Esophagus (tissue), 2 donors: ENCODE results near the gene CPM. TPM values are rescaled to one million over a fixed set of nuclear protein-coding genes. Genes with fewer than 3 reads are reported as not detected.
"Not testable (repeated sequence)": the region's sequence is repeated elsewhere in the genome, so short reads cannot be mapped to it uniquely, and the experiment has no call there.

Source experiments
- H3K27ac ChIP-seq, 2 donors: one replicate each; pipeline ENCODE4 v1.5.1; 2013; ENCODE audit warnings: low read depth in 2 of 2, mild to moderate bottlenecking in 2 of 2, inconsistent platforms in 1 of 2, low read length in 1 of 2, moderate library complexity in 1 of 2
- H3K27me3 ChIP-seq, 2 donors: one replicate each; pipeline ENCODE4 v1.6.1; 2013; ENCODE audit warnings: low read length in 2 of 2, control low read depth in 1 of 2, mild to moderate bottlenecking in 1 of 2; ENCODE audit not compliant: insufficient read depth in 2 of 2, control insufficient read depth in 1 of 2
- H3K36me3 ChIP-seq, 2 donors: one replicate each; pipeline ENCODE4 v1.6.1; 2013; ENCODE audit warnings: low read length in 1 of 2; ENCODE audit not compliant: control insufficient read depth in 2 of 2, insufficient read depth in 2 of 2
- H3K4me1 ChIP-seq, 2 donors: one replicate each; pipeline ENCODE4 v1.6.1; 2013; ENCODE audit warnings: low read length in 1 of 2; ENCODE audit not compliant: control insufficient read depth in 2 of 2, insufficient read depth in 2 of 2
- H3K4me3 ChIP-seq, 2 donors: one replicate each; pipeline ENCODE4 v1.5.1; 2013; ENCODE audit warnings: low read length in 2 of 2, mild to moderate bottlenecking in 2 of 2, low read depth in 1 of 2, moderate library complexity in 1 of 2
- H3K9me3 ChIP-seq, 2 donors: one replicate each; pipeline ENCODE4 v1.6.1; 2013; ENCODE audit warnings: mild to moderate bottlenecking in 2 of 2, low read depth in 1 of 2, low read length in 1 of 2, moderate library complexity in 1 of 2; ENCODE audit not compliant: control insufficient read depth in 2 of 2, insufficient read depth in 1 of 2
- WGBS, 2 donors: extraction: QIAGEN DNeasy Blood & Tissue Kit; methylation state at CpG; one replicate each; pipeline ENCODE4 v1.1.7; 2013; 5-methylcytosine and 5-hydroxymethylcytosine counted together
- polyA plus RNA-seq, 2 donors: library from polyadenylated mRNA; stranded (reverse); fragments of 200-250 nt; gene quantifications; one replicate each; pipeline ENCODE4 v1.2.3, GENCODE V29; 2013
- donor health status: healthy with polysubstance abuse.
- donor health status: Bipolar disorder and iron deficiency.

CPM gene
- polyA plus RNA-seq, 2 donors, result 1.8 to 4.1 TPM

DNA sequence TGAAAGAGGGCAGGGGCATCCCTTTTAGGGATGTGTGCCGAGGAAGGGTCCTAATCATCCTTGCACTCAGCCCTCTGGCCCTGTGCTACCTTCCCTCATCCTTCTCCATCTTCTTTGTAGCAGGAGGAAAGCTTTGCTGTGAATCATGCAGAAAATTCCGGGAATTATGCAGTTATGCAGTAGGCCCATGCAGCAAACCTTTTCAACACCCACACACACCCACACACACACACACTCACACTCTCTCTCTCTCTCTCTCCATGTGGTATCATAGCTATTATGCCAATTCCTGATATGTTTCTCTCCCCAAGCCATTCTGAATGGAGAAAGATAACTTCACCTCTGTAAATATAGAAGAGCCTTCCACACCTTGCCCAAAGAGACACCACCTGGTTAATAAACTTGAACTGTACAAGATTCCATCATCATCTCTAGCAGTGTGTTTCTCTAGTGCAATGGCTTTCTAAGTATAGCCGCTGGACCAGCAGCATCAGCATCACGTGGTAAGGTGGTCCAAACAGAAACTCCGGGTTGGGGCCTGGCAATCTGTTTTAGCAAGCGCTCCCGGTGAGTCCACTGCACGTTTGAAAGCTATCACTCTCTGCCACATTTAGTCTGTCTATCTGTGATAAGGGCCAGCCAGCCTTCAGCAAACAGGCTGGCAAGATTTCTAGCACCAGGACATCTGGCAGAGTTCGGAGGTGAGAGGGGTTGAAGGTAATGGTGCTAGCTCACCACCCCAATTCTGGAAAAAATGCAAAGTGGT lies 67.4 kb downstream of the CPM start:
- Histone ChIP-seq H3K27me3 (no peaks in the 10 kb centered on the region), H3K27ac (no peak overlapping the region)
- 80 to 87% methylated on average over 9 of the region's 9 CpGs for WGBS, 2 donors

DNA sequence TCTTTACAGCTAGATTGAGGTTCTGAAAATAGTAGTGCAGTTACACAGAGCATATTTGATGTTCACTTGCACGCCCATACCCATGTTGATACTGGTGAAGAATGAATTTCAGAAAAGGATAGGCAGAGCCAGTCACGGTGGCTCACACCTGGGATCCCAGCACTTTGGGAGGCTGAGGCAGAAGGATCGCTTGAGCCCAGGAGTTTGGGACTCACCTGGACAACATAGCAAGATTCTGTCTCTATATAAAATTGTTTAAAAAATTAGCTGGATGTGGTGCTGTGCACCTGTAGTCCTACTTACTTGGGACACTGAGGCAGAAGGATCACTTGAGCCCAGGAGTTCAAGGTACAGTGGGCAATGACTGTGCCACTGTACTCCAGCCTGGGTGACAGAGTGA lies 68.4 kb downstream of the CPM start:
- Histone ChIP-seq H3K9me3 (no peaks in the 10 kb centered on the region), H3K27me3 (no peaks in the 10 kb centered on the region), H3K4me3 (no peak overlapping the region), H3K36me3 (no peaks in the 10 kb centered on the region), H3K27ac (no peak overlapping the region), H3K4me1 (no peaks in the 10 kb centered on the region)
- WGBS, 2 donors, result 90 to 92% methylated on average over 3 of the region's 3 CpGs

More for the DNA sequence above, 67.4 kb downstream of the CPM start:
- no peaks in the 10 kb centered on the region for H3K36me3 ChIP-seq
- H3K9me3 ChIP-seq, result no peaks in the 10 kb centered on the region
- no peaks in the 10 kb centered on the region for H3K4me1 ChIP-seq
- H3K4me3 ChIP-seq, result no peak overlapping the region

DNA sequence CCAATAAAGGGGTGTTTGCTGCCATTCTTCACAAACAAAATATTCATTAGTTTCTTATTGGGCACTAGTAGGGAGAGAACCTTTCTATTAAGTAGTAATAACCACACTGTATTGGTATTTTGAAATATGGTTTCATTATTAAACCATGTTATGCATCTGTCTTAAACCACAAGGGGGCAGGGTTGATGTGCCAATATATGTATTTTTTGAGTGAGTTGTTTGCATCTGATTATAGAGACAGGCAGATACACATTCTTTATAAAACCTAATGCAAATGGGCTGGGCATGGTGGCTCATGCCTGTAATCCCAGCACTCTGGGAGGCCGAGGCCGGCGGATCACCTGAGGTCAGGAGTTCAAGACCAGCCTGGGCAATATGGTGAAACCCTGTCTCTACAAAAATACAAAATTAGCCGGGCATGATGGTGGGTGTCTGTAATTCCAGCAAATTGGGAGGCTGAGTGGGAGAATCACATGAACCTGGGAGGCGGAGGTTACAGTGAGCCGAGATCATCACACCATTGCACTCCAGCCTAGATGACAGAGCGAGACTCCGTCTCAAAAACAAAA lies 69.0 kb downstream of the CPM start:
- not testable (repeated sequence) for H3K27ac ChIP-seq, H3K4me3 ChIP-seq, H3K36me3 ChIP-seq, H3K4me1 ChIP-seq, H3K9me3 ChIP-seq, H3K27me3 ChIP-seq
- 70 to 72% methylated on average over 8 of the region's 8 CpGs for WGBS, 2 donors

DNA sequence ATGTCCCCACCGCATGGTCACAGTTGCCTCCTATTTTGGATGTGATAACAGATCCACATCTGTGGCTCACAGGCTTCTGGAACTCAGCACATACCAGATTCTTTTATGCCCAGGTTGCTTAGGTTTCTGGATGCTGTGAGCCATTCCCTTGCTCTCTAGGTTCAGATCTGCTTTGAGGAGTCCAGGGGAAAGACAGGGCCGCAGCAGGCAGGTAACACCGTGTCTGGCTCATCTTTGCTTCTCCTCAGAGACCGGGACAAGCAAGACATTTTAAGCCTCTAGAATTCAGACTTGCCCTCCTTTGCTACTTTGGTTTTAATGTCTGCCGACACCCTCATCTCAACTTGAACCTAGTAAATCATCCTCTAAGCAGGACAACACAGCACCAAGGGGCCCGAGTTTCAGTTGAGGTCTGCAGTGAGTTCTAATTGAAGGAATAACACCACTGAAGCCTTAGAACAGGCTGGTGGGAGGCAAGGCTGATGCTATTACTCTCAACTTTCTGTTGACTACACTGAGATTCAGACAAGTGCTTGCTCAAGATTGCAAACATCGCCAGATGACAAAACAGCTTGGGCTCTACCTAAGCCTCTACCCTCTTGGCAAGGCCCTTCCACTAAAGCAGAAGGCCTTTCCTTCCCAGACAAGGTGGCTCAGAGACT lies 69.7 kb downstream of the CPM start:
- H3K27me3 ChIP-seq, result no peaks in the 10 kb centered on the region
- H3K4me1 ChIP-seq, result no peaks in the 10 kb centered on the region
- H3K36me3 ChIP-seq, result no peaks in the 10 kb centered on the region
- no peak overlapping the region for H3K27ac ChIP-seq
- WGBS, 2 donors, result 77 to 87% methylated on average over 7 of the region's 7 CpGs
- no peak overlapping the region for H3K4me3 ChIP-seq
- H3K9me3 ChIP-seq, result no peaks in the 10 kb centered on the region

DNA sequence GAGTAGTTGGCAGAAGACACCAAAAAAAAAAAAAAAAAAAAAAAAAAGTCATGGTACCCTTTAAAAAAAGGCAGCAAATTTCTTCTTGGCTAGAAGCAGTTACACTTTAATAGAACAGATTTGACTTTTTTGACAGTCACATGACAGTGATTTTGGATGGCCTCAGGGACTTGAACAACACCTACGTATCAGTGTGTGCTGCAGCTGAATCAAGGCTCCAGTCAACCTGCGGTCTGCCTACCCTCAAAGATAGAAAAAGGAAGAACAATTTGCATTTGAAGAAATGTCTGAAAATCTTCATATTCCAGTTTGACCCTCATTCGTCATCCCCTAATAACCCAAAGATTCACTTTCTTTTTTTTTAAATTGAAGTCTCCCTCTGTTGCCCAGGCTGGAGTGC lies 71.1 kb downstream of the CPM start:
- Histone ChIP-seq H3K27ac (no peak overlapping the region), H3K4me1 (no peaks in the 10 kb centered on the region), H3K36me3 (no peaks in the 10 kb centered on the region), H3K9me3 (no peaks in the 10 kb centered on the region), H3K4me3 (no peak overlapping the region), H3K27me3 (no peaks in the 10 kb centered on the region)
- 84 to 90% methylated on average over 3 of the region's 3 CpGs for WGBS, 2 donors

DNA sequence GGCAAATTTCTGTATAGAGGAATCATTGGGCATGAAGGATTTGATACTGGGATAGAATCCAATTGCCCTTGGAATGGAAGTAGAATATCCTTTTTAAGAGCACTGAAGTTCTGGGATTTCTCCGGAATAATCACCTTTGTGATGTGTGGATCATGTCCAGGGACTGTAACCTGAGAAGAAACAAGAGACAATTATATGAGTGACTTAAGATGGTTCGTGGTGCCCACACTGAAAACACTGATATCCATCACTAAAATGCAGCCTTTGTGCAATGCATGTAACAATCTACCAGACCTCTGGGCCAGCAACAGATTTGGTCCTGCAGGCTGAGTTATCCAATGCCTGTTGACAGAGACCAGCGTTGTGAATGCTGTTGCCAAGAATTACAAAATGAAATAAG lies 76.5 kb downstream of the CPM start:
- no peaks in the 10 kb centered on the region for H3K9me3 ChIP-seq
- H3K36me3 ChIP-seq, result no peaks in the 10 kb centered on the region
- no peak overlapping the region for H3K27ac ChIP-seq
- H3K27me3 ChIP-seq, result no peaks in the 10 kb centered on the region
- H3K4me1 ChIP-seq, result no peaks in the 10 kb centered on the region
- whole genome bisulfite sequencing, 2 donors, result 84 to 88% methylated on average over 3 of the region's 3 CpGs
- H3K4me3 ChIP-seq, result no peak overlapping the region

DNA sequence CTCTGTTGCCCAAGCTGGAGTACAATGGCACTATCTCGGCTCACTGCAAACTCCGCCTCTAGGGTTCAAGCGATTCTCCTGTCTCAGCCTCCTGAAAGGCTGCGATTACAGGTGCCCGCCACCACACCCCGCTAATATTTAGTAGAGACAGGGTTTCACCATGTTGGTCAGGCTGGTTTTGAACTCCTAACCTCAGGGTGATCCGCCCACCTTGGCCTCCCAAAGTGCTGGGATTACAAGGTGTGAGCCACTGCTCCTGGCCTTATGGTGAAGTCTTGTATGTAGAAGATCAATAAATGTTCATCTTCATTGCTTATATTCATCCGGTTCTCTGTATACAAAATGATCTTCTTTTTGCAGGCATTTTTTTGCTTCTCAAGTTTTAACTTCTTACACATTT lies 77.2 kb downstream of the CPM start:
- 95 to 97% methylated on average over 8 of the region's 8 CpGs for WGBS, 2 donors
- no peak overlapping the region for H3K27ac ChIP-seq
- no peaks in the 10 kb centered on the region for H3K36me3 ChIP-seq
- no peaks in the 10 kb centered on the region for H3K9me3 ChIP-seq
- no peaks in the 10 kb centered on the region for H3K4me1 ChIP-seq
- no peak overlapping the region for H3K4me3 ChIP-seq
- H3K27me3 ChIP-seq, result no peaks in the 10 kb centered on the region

DNA sequence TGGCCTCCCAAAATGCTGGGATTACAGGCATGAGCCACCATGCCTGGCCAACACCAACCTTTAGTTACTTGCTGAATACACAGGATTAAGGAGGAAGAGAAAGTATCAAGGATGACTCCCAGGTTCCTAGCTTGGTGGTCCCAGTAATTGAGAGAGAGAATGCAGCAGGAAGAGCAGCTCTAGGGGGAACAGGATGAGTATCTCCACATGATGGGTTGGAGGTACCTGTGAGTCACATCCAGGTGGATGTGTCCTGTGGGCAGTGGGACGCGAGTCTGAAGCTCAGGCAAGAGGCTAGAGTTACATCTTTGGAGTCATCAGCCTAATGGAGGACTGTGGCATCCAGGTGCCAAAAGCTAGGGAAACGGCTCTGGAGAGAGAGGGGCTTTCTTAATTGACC lies 77.9 kb downstream of the CPM start:
- H3K27ac ChIP-seq, result no peak overlapping the region
- H3K4me1 ChIP-seq, result no peaks in the 10 kb centered on the region
- no peaks in the 10 kb centered on the region for H3K27me3 ChIP-seq
- H3K4me3 ChIP-seq, result no peak overlapping the region
- WGBS, 2 donors, result 87 to 92% methylated on average over 3 of the region's 3 CpGs
- H3K36me3 ChIP-seq, result no peaks in the 10 kb centered on the region
- H3K9me3 ChIP-seq, result no peaks in the 10 kb centered on the region

DNA sequence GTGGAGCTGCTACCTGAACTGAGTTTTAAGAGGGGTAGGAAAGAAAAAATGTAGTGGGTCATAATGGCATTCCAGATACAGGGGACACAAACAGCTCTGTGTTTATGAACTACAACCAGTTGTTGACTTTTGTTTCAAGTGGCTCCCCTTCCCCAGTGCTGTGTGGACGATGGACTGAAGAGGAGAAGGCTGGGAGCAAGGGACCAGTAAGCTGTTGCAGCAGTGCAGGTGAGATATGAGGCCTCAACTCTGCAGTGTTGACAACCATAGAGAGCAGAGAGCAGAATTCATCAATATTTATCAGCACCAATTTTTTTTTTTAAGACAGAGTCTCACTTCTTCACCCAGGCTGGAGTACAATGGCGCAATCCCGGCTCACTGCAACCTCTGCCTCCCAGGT lies 78.4 kb downstream of the CPM start:
- no peak overlapping the region for H3K4me3 ChIP-seq
- WGBS, 2 donors, result 90% methylated on average over 3 of the region's 3 CpGs

DNA sequence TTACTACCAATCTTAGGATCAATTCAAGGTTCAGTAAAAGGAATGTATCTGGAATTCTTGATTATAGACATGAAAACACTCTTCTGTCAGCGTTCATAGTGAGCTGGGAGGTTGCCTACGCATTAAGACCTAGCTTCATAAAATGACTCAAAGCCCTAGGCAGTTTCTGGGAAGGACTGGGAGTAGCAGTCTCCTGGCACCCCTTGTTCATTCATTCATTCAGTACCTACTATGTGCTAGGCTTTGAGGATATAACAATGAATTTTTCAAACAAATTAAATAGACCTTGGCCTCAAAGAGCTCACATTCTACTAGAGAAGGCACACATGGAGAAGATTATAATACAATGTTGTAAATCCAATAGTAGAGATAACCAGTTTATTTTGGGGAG lies 78.9 kb downstream of the CPM start:
- H3K27ac ChIP-seq, result no peak overlapping the region
- H3K36me3 ChIP-seq, result no peaks in the 10 kb centered on the region
- no peaks in the 10 kb centered on the region for H3K27me3 ChIP-seq
- WGBS, 2 donors, result 71 to 96% methylated on average over 2 of the region's 2 CpGs
- no peaks in the 10 kb centered on the region for H3K9me3 ChIP-seq
- H3K4me1 ChIP-seq, result no peaks in the 10 kb centered on the region
- no peak overlapping the region for H3K4me3 ChIP-seq

More for the DNA sequence above, 78.4 kb downstream of the CPM start:
- H3K36me3 ChIP-seq, result no peaks in the 10 kb centered on the region
- H3K9me3 ChIP-seq, result no peaks in the 10 kb centered on the region
- no peaks in the 10 kb centered on the region for H3K4me1 ChIP-seq
- H3K27me3 ChIP-seq, result no peaks in the 10 kb centered on the region
- H3K27ac ChIP-seq, result no peak overlapping the region
